ENCODE results near the gene NFATC2.

The NFATC2 gene

DNA sequence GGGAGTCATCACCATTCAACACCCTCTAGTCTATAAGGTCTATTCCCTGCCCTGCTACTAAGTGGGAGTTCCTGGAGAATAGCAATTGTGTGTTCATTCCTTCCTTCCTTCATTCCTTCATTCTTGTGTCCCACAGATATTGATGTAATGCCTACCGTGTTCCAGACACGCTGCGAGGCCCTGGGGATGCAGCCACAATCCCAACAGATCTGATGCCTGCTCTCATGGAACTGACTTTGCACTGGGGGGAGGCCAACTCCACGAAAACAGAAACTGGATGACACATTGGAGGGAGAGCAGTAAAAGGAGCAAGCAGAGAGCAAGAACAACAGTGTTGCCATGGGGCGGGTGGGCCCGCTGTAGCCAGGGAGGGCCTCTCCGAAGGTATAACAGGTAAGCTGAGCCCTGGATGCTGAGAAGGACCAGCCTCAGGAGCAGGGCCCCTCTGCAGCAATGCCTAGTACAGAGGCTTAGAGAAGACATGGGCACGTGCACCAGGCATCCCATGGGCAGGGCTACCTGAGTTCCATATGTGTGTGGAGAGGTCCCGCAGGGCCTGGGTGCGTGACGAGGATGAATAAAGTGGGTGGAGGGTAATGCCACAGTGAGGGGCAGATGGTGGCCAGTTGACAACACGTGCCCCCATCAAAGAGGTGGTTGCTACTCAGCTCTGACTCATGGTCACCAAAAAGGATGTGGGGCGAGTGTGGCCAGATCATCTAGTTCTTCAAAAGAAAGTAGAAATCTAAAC, 173.9 kb downstream of the NFATC2 start:
- FAIRE-seq, result no peak

DNA sequence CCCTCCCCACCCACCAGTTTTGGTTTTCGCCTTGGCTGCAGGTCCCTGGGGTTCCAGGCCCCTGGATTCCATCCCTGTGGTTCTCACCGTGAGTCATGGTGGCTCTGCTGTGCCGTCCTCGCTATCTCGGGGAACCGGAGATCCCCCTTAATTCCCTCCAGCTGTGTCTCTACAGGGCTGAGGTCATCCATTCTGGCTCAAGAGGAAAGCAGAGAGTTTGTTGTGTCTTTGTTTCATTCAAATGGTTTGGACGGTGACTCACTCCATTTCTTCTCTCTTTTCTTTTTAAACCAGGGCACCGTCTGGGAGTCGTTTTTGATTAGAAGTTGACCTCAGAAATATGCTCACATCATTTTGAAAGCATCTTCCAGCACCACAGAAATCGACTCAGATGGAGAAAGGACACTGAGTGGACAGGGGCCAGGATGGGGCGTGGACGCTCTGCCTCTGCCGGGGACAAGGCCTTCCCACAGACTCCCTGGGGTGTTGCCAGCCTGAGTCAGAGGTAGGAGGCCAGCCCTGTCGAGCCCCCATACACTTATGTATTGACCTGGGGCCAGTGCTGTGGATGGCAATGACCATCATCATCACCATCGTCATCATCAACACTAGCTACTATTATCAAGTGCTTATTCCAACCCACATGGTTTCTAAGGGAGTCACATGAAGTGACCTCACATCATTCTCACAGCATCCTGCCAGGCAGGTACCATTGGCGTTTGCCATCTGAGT, 176.2 kb downstream of the NFATC2 start:
- FAIRE-seq, result no peak

DNA sequence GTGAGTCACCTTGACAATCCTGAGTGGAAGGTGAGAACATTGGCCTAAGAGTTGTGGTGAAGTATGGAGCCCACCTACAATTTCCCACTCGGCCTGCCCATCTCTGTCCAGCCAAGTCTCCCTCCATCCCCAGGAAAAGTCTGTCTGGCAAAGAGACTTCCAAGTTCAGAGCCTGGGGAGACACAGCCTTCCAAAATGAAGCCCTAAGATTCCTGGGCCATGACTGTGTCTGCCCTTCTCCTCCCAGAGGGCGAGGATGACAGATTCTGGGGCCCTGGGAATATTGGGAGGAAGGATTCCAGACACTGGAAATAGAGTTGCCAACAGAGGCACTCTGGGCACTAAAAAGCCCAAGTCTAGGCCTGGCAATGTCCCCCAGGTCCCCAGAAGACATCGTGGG, 176.8 kb downstream of the NFATC2 start:
- FAIRE-seq, result no peak

DNA sequence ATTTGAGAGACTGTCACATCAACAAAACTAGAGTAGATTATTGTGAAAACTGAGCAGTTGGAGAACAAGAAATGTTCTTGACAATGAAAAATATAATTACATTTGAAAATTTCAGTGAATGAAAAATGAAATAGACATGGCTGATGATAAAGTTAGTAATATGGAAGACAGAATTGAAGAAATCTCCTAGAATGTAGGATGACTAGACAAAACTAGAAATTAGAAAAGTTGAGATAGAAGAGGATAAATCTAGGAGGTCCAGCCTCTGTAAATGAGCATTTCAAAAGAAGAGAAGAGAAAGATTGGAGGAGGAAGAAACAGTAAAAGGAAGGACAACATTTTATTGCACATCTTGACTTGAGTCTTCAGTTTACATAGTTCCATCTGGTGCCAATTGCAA, 178.7 kb downstream of the NFATC2 start:
- FAIRE-seq, result no peak

DNA sequence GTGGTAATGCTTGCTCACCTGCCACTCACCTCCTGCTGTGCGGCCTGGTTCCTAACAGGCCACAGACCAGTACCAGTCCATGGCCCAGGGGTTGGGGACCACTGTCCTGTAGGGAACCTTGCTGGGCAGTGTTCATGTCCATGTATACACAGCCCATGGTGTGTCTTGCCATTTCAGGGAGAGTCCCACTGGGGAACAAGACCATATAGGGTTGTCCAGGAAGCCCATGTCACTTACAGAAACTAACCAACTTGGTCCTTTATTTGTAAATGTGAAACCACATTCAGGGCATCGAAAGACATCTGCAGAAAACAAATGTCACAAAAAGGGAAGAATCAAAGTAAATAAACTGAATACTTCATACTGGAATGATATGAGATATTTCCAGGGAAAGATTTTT, 179.1 kb downstream of the NFATC2 start:
- no peak for FAIRE-seq

DNA sequence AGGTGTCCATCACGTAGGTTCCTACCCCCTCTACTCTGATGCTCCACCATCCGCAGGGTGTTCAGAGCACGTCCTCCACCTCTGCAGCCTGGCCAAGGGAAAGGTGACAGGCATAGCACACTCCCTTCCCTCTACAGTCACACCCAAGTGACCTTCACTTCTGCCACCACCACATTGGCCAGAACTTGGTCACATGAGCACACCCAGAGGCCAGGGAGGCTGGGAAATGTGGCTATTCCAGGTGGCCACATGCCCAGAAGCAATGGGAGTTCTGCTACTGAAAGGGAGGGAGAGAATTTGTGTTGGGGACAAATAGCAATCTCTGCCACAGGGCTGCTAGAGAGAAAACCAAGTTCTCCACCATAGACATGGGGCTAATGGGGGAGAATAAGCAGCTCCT, 180.3 kb downstream of the NFATC2 start:
- no peak for FAIRE-seq

DNA sequence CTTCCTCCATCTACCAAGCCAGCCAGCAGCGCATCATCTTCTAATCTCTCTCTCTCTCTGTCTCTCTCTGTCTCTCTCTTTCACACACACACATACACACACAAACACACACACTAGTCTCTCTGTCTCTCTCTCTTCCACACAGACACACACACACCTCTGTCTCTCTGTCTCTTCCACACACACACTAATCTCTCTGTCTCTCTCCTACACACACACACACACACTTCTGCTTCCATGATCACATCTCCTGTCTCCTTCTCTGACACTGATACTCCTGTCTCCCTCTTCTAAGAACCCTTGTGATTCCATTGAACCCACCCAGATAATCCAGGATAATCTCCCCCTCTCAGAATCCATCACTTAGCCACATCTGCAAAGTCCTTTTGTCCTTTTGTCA, 181.3 kb downstream of the NFATC2 start:
- FAIRE-seq, result no peak

DNA sequence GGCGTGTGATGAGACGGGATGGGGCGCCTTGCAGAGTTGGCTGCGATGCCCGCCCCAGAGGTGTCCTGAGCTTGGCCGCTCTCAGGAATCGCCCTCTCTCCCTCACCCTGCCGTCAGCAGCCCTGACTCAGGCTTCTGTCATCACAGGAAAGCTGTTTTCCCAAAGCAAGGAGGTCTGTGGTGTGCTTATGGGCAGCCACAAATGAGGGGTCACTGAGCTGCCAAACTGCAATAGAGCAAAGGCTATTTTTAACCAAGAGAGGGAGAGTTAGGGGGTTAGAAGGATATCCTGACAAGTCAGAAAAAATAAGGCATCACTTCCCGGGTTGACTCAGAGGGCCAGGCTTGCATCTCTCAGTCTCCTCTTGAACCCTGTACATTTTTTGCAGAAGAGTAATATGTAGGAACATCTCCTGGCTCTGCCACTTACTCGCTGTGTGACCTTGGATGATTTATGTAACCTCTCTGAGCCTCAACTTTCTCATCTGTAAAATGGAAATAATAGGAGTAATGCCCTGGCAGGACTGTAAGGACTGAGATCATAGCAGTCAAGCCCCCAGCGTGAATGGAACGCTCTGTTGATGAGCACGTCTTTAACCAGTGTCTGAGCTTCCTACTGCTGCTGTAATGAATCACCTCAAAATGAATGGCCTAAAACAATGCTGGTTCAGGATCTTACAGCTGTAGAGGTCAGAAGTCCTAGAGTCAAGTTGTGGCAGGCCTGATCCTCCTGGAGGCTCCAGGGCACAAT, 181.9 kb downstream of the NFATC2 start:
- no peak for FAIRE-seq

DNA sequence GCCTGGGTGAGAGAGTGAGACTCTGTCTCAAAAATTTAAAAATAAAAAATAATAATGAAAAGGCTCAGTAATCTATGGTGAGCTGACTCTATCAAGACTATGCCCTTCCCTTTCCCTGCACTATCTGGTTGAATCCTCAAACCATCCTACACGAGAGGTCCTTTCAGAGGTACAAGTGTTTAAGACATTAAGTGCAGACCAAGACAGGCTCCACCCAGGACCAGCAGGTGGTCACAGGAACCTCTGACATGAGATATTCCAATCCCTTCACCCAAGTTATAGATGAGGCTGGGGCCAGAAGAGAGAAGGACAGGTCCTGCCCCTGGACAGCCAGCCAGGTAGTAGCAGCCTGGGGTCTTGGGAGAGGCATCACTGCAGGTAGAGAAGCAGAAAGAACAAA, 182.6 kb downstream of the NFATC2 start:
- FAIRE-seq, result no peak

DNA sequence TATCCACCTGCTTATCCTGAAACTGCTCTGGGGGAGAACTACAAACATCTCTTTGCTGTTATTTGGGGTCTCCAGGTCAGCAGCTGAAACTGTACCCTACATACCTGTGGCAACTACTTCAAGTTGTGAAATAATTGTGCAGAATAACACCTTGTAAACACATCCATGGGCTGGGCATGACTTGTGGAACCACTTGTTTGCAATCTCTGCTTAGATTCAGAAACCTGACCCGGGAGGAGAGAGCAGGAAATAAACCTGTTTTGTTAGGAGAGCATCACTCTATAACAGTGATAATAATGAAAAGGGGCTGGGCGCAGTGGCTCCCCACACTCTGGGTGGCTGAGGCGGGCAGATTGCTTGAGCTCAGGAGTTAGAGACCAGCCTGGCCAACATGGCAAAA, 183.1 kb downstream of the NFATC2 start:
- FAIRE-seq, result no peak

DNA sequence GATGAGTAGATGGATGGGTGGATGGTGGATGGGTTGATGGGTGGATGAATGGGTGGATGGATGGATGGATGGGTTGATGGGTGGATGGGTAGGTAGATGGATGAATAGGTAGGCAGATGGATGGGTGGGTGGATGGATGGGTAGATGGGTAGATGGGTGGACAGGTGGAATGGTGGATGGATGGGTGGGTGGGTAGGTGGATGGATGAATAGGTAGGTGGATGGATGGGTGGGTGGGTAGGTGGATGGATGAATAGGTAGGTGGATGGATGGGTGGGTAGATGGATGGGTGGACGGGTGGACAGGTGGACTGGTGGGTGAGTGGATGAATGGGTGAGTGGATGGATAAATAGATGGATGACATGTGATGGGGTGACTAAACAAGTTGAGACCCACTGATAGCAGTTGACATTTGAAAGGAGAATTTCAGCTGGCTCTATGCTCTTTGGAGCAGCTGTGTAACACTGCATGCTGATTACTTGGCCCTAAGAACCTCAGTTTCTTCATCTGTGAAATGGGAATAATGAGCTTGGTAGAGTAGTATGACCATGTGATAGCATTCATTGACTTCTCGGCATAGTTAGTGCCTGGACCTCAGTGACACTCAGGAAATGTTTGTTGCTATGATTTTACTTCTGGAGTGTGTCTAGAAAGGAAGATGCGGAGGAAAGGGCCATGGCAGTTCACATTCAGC, 184.3 kb downstream of the NFATC2 start:
- FAIRE-seq, result no peak

DNA sequence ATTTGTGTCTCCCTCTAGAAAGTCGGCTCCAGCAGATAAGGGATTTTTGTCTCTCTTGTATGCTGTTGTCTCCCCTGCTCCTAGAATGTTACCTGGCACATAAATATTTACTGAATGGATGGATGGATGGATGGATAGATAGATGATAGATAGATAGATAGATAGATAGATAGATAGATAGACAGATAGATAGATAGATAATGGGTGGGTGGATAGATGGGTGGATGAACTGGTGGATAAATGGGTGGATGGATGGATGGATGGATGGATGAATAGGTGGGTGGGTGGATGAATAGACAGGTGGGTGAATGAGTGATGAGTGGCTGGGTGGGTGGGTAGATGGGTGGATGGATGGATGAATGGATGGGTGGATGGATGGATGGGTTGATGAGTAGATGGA, 185.0 kb downstream of the NFATC2 start:
- FAIRE-seq, result no peak

DNA sequence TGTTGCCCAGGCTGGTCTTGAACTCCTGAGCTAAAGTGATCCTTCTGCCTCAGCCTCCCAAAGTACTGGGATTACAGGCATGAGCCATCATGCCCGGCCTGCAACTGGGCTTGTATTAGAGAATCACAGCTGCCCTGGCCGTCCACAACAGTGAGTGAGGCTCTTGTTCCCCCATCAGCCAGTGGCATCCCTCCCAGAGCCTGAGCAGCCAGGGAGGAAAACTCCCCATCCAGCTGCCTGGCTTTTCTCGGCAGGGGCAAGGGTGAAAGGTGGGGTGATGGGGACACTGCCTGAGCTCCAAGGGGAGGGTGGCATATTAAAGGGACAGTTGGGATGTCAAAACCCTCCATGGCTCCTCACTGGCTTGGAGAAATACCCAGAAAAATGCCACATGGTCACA, 185.6 kb downstream of the NFATC2 start:
- FAIRE-seq, result no peak

DNA sequence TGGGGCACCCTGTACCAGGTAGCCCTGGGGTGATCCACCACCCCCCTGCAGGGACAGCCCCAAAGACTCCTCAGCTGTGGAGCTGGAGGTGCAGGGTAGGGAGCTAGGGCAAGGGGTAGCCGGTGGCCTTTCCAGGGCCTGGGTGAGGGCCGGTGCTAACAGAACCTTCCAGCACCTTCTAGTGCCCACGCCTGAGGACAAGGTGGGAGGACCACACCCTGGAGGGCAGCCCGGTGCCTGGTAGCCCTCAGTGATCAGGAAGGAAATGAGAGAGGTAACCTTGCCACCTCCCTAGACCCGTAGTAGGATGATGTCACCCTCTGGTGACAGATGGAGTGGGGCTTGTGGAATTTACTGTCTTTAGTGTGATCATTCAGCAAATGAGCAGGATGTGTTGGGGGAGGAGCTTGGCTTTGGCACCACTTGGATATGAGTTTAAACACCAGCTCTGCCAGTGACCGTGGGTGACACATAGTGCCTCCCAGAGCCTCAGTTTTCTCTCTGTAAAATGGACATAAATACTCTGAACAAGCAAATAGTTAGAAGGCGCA, 187.7 kb downstream of the NFATC2 start:
- no peak for FAIRE-seq

DNA sequence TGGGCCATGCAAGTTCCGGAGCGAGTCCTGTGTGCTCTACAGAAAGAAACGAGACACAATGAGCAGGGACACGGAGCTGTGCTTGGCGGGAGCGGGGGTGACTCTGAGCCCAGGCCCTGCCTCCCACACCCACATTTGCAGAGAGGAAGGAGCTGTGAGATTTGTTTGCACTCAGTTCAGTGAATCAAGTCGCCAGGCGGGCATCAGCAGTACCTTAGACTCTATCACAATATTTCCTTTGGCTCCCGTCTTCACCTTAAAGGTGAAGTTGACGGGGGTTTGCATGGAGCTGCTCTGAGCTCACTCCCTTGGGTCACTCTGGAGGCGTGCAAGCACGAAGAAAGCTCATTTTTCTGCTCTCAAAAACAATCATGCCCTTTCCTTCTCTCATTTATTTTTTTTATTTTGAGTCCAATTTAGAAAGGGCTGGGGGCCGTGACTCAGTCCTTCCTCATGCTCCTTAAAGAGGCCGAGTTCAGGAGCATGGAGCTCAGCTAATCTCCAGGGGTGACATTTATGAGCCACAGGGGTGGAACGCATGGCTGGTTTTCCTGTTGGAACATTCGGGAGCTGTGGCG, 188.2 kb downstream of the NFATC2 start:
- no peak for FAIRE-seq

DNA sequence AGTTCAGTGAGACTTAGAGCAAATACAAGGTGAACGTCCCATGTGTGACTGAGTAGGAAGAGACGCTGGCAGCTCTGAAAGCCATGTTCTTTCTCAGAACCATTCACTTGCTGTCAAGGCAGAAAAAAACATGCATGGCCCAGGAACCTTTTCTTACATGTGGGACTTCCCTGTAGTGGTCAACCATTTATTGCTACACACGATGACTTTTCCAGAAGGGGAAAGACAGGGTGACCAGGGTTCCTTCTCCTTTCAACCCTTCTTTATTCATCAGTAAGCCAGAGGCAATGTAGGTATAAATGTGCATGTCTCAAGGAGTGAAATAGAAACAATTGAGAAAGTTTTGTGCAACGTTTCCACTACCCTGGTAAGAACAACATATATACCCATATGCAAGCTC, 189.0 kb downstream of the NFATC2 start:
- FAIRE-seq, result no peak

DNA sequence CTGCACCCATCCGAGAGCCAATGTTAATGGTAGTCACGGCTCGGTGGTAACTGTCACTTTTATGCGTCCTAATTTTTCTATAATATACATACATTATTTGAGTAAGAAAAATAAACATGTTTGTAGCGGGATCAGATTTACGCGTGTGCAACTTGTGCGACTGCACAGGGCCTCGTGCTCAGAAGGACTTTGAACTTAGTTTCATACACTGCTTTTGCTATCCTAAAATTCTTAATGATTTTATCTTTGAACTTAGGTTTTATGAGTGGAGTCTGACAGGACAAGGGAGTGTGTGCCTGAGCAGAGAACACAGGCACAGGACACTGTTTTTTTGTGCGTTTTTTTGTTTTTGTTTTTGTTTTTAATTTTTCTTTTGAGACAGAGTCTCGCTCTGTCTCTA, 189.7 kb downstream of the NFATC2 start:
- FAIRE-seq, result no peak

DNA sequence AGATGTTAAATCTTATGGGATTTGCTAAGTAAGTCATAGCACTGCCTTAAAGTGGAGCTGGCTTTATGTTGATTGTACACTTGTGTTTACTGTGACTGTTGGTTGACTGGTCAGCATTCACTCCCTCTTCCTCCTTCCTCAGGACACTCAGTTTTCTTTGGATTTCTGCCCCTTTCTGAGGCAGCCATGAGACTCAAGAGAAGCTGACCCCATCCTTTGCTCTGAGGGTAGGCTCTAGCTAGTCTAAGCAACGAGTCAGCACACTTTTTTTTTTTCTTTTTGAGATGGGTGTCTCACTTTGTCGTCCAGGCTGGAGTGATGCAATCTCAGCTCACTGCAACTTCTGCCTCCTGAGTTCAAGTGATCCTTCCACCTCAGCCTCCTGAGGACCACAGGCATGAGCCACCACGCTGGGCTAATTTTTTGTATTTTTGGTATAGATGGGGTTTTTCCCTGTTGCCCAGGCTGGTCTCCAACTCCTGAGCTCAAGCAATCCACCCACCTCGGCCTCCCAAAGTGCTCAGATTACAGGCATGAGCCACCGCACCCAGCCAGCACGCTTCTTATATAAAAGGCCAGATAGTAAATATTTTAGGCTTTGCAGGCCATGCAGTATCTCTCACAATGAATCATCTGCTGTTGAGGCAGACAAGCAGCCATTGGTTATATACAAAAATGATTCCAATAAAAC, 191.4 kb downstream of the NFATC2 start:
- no peak for FAIRE-seq

DNA sequence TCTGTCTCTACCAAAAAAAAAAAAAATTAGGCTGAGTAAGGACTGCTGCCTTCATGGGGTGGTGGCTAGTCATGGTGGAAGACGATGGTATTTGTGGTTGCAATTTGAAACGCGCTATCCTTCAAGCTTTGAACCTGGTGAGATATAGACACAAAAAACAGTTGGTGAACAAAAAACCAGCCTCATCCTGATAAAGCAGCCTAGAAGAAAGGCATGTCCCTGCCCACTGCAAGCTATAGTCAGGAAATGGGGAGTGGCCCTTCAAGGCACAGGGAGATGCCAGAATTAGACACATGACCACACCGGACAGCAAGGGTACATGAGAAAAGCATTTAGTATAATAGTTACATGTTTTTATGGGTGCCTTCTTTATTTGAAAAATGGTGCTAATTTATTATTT, 193.6 kb downstream of the NFATC2 start:
- FAIRE-seq, result no peak

DNA sequence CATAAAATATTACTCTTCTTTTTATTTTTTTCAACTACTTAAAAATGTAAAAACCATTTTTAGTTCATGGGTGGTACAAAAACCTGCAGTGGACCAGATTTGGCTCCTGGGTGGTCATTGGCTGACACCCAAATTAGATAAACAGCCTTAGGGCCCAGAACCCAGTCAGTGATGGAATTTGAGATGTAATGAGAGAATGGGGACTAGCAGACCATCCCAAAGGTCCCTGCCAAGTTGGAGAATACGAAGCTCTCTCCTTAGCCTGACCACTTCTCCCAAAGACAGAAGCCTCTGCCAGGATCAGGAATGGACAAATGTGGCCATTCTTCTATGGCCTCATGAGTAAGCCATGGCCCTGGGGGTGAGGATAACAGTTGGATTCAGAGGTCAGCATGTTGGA, 194.7 kb downstream of the NFATC2 start:
- FAIRE-seq, result no peak

DNA sequence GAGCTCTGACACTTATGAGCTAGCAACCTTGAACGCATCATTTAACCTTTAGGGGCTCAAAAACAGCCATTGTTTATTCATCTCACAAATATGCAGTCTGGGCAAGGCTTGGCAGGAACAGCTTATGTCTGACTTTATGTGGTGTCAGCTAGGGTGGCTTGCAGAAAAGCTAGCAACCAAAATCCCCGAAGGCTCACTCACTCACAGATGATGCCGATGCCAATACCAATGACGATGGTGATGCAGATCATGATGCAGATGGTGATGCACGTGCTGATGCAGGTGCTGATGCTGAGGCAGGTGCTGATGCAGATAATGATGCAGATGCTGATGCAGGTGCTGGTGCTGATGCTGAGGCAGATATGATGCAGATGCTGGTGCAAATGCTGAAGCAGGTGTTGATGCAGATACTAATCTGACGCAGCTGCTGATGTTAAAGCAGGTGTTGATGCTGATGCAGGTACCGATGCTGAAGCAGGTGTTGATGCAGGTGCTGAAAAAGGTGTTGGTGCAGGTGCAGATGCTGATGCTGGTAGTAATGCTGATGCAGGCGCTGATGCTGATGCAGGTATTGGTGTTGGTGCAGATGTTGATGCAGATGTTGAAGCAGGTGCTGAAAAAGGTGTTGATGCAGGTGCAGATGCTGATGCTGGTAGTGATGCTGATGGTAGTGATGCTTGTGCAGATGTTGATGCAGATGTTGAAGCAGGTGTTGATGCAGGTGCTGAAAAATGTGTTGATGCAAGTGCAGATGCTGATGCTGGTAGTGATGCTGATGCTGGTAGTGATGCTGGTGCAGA, 195.6 kb downstream of the NFATC2 start:
- FAIRE-seq, result no peak

Measured in TTC549 (cell line).